ENCODE measurements around the gene ECT2L.

DNA sequence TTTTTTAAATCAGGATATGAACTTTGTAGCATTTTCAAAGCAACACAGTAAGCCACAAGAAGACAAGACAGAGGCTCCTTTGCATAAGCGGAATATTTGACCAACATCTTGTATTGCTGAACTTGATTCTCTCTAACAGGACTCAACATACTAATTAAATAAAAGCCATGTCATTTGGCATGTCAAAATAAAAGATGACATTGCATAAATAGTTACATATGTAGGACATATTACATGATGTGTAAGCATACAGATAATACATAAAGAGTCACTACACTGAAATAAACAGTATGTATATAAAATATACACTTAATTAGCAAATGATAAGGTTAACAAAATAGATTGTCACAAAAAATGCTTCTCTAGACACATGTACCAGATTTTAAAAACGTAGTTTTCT lies 129.9 kb downstream of the ECT2L start:
- TF ChIP-seq, protein P1, sequence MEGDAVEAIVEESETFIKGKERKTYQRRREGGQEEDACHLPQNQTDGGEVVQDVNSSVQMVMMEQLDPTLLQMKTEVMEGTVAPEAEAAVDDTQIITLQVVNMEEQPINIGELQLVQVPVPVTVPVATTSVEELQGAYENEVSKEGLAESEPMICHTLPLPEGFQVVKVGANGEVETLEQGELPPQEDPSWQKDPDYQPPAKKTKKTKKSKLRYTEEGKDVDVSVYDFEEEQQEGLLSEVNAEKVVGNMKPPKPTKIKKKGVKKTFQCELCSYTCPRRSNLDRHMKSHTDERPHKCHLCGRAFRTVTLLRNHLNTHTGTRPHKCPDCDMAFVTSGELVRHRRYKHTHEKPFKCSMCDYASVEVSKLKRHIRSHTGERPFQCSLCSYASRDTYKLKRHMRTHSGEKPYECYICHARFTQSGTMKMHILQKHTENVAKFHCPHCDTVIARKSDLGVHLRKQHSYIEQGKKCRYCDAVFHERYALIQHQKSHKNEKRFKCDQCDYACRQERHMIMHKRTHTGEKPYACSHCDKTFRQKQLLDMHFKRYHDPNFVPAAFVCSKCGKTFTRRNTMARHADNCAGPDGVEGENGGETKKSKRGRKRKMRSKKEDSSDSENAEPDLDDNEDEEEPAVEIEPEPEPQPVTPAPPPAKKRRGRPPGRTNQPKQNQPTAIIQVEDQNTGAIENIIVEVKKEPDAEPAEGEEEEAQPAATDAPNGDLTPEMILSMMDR (IDR thresholded peaks at IDR 0.05 in 2 of 3, conservative IDR thresholded peaks at IDR 0.05 in 1 of 3; ENCODE audit: borderline replicate concordance in 1 of 3, insufficient read depth in 1 of 3, low read depth in 2 of 3, low read length in 2 of 3) = no peak
- TF ChIP-seq POLR2A (IDR thresholded peaks at IDR 0.05; ENCODE audit: borderline replicate concordance, extremely low read depth, insufficient read depth, insufficient read length) (no peak), ZFX (IDR thresholded peaks at IDR 0.05) (no peak), EZH2 (IDR thresholded peaks at IDR 0.05) (no peak), POLR2AphosphoS5 (IDR thresholded peaks at IDR 0.05; ENCODE audit: low read depth, low read length) (no peak), EZH2phosphoT487 (IDR thresholded peaks at IDR 0.05; ENCODE audit: borderline replicate concordance) (no peak), CEBPB (IDR thresholded peaks at IDR 0.05; ENCODE audit: low read depth) (no peak), JUND (IDR thresholded peaks at IDR 0.05) (no peak), RAD21 (IDR thresholded peaks at IDR 0.05; ENCODE audit: low read depth) (no peak)
- TF ChIP-seq, protein P2, sequence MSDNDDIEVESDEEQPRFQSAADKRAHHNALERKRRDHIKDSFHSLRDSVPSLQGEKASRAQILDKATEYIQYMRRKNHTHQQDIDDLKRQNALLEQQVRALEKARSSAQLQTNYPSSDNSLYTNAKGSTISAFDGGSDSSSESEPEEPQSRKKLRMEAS (IDR thresholded peaks at IDR 0.05) = no peak
- TF ChIP-seq, protein P3, sequence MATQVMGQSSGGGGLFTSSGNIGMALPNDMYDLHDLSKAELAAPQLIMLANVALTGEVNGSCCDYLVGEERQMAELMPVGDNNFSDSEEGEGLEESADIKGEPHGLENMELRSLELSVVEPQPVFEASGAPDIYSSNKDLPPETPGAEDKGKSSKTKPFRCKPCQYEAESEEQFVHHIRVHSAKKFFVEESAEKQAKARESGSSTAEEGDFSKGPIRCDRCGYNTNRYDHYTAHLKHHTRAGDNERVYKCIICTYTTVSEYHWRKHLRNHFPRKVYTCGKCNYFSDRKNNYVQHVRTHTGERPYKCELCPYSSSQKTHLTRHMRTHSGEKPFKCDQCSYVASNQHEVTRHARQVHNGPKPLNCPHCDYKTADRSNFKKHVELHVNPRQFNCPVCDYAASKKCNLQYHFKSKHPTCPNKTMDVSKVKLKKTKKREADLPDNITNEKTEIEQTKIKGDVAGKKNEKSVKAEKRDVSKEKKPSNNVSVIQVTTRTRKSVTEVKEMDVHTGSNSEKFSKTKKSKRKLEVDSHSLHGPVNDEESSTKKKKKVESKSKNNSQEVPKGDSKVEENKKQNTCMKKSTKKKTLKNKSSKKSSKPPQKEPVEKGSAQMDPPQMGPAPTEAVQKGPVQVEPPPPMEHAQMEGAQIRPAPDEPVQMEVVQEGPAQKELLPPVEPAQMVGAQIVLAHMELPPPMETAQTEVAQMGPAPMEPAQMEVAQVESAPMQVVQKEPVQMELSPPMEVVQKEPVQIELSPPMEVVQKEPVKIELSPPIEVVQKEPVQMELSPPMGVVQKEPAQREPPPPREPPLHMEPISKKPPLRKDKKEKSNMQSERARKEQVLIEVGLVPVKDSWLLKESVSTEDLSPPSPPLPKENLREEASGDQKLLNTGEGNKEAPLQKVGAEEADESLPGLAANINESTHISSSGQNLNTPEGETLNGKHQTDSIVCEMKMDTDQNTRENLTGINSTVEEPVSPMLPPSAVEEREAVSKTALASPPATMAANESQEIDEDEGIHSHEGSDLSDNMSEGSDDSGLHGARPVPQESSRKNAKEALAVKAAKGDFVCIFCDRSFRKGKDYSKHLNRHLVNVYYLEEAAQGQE (IDR thresholded peaks at IDR 0.05; ENCODE audit: low read depth) = no peak
